SHP77 treated with DMSO at 0.1 percent for 48 hours (cell line): Measurements from ENCODE around the gene SMOC1.
A peak's percentile ranks its signal among the peaks of the same experiment; 100 is the strongest.

ENCODE experiments used
- DNase-seq: peaks from one replicate; lab custom pipeline; 2025; lab: John Stamatoyannopoulos, UW

SMOC1 gene

DNA sequence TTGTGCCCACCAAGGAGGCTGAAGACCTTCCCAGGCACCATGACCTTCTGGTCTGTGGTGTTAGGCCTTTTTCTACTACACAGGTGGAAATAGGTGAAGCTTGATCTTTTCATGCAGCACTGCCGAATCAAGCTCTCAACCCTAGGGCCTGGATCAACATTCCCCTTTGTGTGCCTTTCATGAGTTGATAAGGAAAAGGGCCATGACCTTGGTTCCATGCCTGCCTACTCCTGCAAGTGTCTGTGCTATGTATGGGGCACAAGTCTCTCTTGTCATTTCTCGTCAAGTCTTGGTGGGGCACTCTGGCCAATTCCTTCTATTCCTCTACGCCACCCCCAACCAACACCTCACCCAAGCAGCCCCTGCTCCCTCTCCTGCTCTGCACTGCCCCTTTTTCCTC, 155.0 kb downstream of the SMOC1 start:
- no peak for DNase-seq

DNA sequence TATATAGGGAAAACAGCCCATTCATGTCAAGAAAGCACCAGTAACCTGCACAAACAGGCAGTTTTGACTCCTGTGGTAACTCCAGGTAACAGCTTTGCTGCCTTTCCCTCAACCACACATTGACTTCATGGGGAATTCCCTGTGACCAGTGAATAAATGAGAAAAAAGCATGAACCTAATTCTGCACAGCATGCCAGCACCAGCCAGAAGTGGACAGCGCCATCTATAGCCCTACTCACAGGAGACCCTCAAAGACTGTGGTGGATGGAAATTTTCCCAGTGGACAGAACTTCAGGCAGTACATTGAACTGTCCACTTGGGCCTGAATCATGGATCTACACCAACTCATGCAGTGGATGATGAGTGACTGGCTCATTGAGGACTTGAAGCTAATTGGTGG, 157.4 kb downstream of the SMOC1 start:
- DNase-seq = peak; percentile 40

DNA sequence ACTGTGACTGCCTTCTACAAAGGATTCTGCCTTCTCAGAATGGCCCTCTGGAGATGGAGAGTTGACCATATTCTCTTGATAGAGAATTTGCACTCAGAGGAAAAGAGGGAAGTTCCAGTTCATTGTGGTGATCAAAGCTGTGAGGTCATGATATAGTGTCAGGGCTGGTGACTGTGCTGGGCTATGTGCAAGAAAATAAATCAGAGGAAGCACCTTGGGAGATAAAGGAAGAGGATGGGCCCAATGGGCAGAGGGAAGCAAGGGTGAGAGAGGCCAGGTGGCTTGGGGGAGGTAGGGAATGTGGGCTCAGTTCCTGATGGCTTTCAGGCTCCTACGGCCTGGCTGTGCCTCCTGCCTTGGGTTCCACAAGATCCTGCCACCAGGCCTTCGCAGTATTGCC, 163.8 kb downstream of the SMOC1 start:
- no peak for DNase-seq

DNA sequence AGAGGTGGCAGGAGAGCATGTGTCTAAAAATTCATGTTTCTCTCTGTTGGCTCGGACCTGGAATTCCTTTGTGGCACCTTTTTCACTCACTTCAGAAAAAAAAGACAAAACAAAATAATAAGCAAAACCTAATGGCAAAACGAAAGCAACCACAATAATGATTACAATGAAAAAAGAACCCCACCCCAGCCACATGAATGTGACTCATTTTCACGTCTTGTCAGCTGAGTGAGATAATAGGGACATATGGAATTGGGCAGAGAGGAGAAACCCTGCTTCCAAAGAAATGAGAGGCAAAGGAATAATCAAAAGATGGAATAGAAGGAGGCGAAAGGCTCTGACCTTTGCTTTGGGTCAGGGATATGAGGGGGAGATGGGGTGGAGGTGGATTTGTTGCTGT, 166.1 kb downstream of the SMOC1 start:
- no peak for DNase-seq

DNA sequence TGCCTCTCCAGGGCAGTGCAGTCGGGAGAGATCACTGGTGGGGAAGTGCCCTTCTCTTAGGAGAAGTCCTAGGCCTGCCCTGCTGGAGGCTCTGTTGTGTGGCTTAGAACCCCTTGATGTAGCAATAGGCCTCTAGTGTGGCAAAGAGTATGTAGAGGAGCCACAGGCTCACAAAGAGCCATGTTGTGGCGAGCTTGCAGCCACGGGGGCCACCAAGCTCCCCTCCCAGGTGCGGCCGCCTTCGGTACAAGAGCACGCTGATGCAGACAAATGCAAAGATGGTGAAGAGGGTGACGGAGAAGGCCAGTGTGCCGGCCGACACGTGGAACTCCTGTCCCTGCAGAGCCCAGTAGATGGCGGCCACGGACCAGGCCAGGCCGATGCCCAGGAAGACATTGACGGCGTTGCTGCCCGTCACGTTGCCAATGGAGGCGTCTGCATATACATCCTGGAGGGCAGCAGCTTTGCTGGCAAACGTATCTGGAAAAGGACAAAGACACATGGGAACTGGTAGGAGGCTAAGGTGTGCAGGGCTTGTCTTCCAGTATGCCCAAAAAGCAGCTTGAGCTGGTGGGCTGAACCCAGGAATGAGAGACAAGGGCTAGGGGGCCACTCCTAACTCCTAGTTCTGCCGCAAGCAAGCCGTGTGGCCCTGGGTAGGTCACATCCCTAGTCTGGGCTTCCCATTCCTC, 166.8 kb downstream of the SMOC1 start:
- peak; percentile 64 for DNase-seq

DNA sequence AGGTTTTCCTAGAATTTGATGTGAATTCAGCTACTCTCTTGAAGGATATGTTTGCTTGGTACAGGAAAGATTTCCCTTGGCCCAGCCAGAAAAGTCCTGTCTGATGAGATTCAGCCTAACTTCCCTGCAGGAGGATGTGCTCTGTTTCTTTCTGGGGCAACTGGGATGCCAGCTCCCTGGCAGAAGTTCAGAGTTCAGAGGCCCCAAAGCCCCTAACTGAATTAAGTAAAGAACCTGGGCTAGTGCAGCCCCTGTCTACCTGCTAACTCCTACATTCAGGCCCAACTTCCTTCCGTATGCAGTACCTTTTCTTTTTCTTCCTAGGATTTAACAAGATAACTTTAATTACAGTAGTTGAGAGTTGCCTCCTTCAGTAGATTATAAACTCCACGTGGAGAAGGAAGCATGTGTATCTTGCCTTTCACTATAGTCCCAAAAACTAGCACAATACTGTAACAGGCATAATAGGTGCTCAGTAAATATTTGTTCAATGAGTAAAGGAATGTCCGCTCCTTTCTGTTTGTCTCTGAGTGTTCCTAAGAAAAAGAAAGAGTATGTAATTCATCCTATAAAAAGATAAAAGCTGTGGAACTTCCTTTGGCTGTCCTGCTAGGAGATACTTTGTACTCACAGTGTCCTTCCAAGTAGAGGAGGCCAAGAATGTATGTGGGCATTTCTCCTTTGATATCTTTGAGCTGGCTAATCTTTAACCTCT, 168.5 kb downstream of the SMOC1 start:
- DNase-seq = no peak

DNA sequence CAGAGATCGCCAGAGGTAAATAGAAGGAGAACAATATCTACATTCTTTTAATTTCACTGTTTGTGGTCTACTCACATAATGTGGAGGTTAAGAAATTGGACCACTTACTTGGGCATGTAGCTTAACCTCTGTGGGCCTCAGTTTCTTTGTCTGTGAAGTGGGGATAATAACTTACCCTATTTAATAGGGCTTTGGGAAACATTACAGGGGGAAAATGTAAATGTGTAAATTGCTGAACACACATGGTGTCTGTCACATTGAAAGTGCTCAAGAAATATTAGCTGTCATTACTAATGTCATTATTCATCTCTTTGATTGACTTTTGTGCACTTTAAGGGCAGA, 169.1 kb downstream of the SMOC1 start:
- DNase-seq = no peak

DNA sequence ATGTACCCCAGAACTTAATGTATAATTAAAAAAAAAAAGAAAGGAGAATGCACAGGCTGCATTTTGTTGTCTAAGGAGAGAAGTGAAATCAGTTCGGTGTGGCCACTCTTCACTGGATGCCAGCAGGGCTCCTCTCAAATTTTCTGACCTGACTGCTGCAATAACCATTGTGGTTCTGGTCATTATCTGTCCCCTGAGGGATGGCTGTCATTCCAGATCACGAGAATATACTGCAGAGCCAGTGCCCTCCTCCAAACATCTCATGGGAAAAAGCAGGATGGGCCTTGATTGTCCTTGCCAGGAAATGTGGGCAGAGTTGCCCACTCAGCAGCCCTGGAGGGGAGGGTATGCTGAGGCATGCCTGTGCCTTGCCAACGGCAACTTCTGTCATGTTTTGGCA, 170.4 kb downstream of the SMOC1 start:
- no peak for DNase-seq

DNA sequence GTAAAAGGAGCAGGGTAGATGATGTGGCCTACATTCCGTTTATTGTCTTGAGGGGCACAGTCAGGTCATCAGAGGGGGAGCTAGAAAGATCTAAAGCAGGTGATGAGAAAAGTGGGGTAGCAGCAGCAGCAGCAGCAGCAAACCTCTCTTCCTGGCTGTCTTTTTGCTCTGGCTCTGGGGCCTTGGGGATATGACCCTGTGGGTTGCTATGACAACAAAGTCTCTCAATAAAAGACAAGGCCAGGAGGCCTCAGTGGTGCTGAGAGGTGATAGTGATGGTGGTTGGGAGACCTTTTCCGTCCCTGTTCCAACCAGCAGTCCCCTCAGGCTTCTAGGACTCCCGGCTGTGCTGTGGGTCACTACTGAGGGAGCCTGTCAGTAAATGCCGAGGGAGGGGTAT, 170.9 kb downstream of the SMOC1 start:
- no peak for DNase-seq

DNA sequence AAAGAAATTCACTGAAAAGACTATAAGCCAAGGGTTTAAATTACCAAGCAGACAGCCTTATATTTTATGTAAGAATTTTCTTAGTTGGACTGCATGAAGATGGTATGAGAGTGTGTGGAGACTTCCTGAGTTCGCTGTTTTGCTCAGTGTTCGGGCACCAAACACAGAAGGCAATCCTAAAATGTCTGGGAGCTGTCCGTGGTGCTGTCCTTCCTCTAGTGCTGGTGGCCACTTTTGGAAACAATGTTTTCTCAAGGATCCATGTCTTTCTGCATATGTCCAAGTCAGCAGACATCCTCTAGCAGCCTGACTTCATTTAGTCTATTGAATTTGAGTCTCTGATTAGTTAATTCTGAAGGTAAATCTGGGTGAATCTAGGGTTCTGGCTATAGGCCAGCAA, 173.8 kb downstream of the SMOC1 start:
- no peak for DNase-seq

DNA sequence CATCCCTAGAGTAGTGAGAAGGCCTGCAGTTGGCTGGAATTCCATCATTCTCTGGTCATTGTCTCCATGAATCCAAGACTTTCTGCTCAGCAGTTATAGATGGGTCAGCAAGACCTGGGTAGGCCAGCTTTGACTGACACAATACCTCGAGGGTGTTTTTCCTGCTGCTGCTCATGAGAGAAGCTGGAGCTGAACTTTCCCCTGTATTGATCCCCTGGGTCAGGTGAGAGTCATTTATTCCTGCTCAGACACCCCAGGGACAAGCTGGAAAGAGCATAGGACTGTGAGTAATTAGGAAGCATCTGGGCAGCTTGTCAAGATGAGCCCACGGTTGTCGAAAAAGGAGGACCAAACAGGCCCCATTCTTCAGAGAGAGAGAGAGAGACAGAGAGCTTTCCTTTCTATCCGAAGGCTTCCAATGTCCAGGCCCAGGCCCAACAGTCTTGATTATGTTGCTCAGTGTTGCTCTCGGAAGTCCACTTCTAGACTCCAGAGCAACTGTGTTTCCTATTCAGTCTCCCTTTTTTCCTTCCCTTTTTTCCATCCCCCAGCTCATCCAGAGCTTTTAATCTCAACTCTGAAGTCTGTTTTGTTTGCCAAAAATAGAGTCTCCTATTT, 178.4 kb downstream of the SMOC1 start:
- DNase-seq = no peak

DNA sequence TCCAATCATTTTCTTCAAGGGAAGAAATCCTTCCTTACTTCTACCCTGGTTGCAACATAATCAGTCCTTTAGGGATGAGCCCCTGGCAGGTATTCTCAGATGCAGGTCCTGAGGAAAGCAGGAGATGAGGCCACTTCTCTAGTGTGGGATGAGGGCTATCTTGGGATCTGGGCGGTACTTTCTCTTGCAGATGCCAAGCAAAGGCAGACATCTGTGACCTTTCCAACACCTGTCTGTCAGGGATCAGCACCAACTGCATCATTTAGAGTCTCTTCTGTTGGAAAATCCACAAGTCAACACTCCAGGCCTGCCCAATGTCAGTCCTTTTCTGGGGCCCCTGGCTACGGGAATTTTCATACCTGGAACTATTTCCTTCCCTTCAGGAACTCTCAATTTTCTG, 180.3 kb downstream of the SMOC1 start:
- DNase-seq = no peak

DNA sequence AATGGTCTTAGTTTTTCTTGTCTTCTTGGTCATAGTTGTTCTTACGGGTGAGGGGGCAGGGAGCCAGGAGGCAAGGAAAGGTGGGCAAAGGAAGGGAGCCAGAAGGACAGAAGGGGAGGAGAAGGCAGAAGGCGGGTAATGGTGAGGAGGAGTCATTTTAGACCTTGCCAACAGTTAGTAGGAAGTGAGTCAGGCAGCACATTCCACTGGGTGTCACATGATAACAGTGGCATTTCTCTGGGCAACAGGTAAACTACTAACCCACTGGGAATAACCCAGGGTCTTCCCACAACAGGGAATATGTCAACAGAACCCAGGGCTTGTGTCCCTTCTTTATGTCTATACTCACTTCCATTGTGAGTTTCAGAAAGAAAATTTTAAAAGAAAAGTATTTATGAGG, 181.9 kb downstream of the SMOC1 start:
- no peak for DNase-seq

DNA sequence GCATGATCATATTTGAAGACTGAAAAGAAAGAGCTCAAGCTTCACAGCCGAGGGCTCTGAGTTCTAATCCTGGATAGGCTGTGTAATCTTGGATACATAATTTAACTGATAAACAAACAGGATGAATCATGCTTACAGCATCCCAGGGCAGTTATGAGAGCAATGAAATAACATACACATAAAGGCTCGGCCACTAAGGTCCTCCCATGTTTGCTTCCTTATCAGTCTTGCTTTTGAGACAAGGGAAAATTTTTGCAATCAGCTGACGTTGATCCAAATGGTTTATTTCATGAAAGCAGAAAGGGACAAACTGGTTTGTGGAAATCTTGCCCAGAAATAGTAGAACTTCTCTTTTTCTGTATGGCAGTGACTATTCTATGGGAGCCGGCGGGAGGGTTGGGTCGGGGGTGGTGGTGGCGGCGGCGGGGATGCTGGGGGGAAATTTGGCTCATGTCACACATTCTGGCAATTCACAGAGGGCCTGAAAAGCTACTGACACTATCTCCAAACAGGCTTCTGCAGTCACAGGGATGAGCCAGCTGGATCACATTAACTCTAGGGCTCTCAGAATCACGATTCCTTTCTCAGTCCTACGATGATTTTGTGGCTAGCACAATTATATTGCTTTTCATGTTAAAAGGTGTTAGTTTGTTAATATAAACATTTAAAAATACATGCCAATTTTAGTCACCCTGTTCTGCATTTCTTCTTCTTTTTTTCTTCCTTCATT, 185.1 kb downstream of the SMOC1 start:
- DNase-seq = no peak

DNA sequence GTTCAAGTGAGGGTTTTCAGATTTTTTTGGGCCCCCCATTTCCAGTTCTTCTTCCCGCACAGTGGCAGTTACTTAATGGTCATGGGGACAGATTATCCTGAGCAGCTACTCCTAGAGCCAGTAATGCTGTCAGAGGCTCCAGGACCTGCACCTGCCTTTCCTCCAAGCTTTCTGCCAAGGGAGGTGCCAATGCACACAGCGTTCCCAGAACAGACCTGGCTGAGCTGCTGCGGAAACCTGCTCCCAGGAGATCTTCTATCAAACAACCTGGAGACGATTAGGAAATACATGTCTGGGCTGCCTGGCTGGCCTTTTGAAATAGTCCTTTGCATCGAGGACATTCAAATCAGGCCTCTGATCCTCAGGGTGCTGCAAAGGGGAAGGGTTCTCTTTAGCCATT, 188.6 kb downstream of the SMOC1 start:
- no peak for DNase-seq

DNA sequence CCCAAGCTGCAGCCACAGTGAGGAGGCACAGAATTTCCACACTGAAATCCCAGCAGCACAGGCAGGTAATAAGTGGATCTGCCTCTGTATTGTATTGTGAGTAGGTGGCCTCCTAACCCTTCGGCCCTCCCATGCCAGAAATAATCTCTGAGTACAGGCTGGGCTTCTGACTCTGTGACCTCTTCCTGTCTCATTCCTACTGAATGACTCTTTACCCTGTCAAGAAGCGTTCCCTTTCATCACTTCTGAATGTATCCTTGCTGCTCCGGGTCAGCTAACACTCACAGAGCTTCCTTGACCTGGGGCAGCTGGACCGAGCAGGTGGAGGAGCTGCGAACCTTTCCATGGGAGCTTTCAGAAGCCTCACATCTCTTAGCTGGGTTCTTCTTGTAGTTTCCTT, 190.0 kb downstream of the SMOC1 start:
- DNase-seq = no peak

DNA sequence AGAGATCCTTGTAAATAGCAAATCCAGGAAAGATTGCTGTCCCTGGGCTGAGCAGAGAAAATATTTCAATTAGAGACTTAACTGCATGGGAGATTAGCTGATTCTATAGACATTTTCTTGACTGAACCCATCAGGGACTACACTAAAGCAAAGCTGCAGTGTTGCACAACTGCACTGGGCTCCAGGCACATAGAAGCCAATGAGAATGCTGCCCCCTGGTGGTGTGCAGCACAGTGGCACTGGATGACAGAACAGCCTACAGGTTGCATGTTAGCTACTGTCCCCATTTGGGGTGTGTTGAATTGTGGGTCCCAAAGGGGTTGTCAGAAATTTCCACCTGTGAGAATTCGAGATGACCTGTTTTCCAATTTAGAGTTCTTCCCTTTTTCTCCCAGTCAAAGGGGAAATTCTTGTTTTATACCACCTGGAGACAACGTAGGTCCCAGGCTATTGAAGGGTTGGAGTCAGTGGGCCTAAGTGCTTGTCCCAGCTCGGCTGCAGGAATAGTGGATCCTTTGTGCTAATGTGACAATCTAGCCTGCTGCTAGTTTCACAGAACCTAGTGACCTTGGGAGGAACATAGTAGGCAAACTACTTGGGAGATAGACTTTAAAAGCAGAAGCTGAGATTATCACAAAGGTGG, 194.8 kb downstream of the SMOC1 start:
- no peak for DNase-seq

DNA sequence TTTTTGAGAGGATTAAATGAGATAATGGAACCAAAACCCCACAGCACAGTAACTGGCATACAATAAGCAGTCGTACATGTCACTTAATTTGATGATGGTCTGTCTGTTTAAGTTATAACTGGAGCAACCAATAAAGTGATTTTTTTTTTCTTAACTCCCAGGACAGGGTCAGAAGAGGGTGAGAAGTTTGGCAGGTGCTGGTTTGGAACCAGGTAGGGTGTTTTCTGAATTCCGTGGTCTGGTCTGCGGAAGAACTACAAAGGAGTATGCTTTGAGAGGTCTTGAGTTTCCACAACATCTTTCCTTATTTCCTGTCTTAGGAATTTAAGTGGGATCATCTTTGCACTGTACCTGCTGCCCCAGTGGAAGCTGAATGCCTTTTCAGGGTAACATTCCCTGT, 197.8 kb downstream of the SMOC1 start:
- no peak for DNase-seq

DNA sequence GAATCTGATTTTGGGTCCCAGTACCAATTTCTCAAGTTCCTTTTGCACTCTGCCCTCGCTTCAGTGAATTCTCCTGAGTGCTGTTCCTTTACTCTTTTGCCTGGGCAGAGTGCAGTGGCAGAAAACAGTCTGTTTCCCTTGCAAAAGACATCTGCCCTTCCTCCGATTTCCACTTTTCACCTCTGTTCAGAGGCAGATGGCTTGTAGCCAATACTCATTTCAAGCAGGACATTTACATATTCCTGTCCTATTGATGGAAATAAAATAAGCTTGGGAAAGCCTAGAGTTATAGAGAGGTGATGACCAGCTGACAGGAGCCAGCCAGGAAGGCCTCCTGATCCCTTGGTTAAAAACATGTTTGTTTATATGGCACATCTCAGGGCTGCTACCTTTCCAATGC, 198.5 kb downstream of the SMOC1 start:
- no peak for DNase-seq

DNA sequence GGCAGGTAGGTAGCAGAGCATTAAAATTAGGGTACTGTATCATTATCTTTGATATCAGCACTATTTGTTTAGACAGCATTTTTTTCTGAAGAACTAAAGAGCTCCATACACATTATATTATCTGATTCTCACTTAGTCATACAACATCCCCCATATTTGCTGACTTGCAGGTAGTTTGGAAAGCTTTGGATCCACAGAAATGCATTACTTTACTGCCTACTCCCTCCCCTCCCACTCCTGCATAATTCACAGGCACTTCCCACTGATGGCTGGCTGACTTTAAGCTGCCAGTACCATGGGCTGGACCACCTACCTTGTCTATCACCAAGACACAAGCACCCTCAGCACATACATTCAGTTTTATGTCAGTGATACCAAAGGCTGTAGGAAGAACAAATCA, 199.1 kb downstream of the SMOC1 start:
- DNase-seq = no peak

DNA sequence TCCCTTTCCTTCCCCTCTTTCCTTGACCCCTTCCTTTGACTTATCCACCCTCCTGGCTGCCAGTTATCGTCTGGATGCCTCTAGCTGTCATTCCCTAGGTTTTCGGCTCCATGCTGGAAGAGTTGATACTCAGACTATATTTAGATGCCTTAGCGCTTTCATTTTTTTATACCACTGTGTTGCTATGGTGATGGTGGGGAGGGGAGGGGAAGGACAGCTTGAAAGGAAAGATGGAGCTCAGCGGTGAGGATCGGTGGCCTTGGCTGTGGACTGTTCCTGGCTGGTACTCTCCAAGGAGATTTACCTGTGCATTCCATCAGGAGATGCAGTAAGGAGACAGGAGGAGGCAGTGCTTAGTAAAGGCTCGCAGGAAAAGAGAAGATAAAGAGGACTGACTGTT, 200.9 kb downstream of the SMOC1 start:
- no peak for DNase-seq
